Mesothelial cell of epicardium (in vitro differentiated cells): ENCODE measurements around the gene EIF4G3. TPM values are rescaled to one million over a fixed set of nuclear protein-coding genes. Genes with fewer than 3 reads are reported as not detected.
"Not testable (repeated sequence)": the region's sequence is repeated elsewhere in the genome, so short reads cannot be mapped to it uniquely, and the experiment has no call there.

Source experiments
- DNase-seq, 2 experiments: peaks; one replicate each; pipeline ENCODE4 v3.0.0; 2021; ENCODE audit warnings: low spot score in 2 of 2; ENCODE audit not compliant: unreplicated experiment in 2 of 2
- H3K27ac Mint-ChIP-seq: 2 replicates; pipeline ENCODE4 v1.8.0; 2021; ENCODE audit warnings: mixed read lengths
- H3K27me3 Mint-ChIP-seq: 2 replicates; pipeline ENCODE4 v1.8.0; 2021; ENCODE audit warnings: low read depth, mixed read lengths
- H3K36me3 Mint-ChIP-seq: 2 replicates; pipeline ENCODE4 v1.8.0; 2021; ENCODE audit warnings: mixed read lengths
- H3K4me1 Mint-ChIP-seq: 2 replicates; pipeline ENCODE4 v1.8.0; 2021; ENCODE audit warnings: mixed read lengths
- H3K4me3 Mint-ChIP-seq: 2 replicates; pipeline ENCODE4 v1.8.0; 2021; ENCODE audit warnings: mild to moderate bottlenecking, moderate library complexity, mixed read lengths
- H3K9me3 Mint-ChIP-seq: 2 replicates; pipeline ENCODE4 v1.8.0; 2021; ENCODE audit warnings: mixed read lengths
- total RNA-seq: library from RNA; stranded (reverse); gene quantifications from 3 replicates; pipeline ENCODE4 v1.2.1, GENCODE V29; 2021
- TF ChIP-seq, protein P1 (sequence below): fragments of 200-600 bp; sonication (generic); IDR thresholded peaks from one replicate; pipeline ENCODE4 v1.5.0; 2021; ENCODE audit warnings: antibody characterized with exemption; ENCODE audit not compliant: unreplicated experiment

Gene EIF4G3
- total RNA-seq, 1 donor from 2014 or later: 106 TPM

GRCh38 chr1:21024918-21025317 is 151.8 kb downstream of the EIF4G3 start:
- TF ChIP-seq, protein P1, sequence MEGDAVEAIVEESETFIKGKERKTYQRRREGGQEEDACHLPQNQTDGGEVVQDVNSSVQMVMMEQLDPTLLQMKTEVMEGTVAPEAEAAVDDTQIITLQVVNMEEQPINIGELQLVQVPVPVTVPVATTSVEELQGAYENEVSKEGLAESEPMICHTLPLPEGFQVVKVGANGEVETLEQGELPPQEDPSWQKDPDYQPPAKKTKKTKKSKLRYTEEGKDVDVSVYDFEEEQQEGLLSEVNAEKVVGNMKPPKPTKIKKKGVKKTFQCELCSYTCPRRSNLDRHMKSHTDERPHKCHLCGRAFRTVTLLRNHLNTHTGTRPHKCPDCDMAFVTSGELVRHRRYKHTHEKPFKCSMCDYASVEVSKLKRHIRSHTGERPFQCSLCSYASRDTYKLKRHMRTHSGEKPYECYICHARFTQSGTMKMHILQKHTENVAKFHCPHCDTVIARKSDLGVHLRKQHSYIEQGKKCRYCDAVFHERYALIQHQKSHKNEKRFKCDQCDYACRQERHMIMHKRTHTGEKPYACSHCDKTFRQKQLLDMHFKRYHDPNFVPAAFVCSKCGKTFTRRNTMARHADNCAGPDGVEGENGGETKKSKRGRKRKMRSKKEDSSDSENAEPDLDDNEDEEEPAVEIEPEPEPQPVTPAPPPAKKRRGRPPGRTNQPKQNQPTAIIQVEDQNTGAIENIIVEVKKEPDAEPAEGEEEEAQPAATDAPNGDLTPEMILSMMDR: no peak
- Mint-ChIP-seq H3K27ac (peak overlapping the region; percentile 54), H3K36me3 (peaks cover 17% of the 10 kb centered on the region), H3K27me3 (no peaks in the 10 kb centered on the region), H3K9me3 (peaks cover 4% of the 10 kb centered on the region), H3K4me1 (peaks cover 28% of the 10 kb centered on the region), H3K4me3 (no peak overlapping the region)
- no peak for DNase-seq

- not testable (repeated sequence) for H3K4me3 Mint-ChIP-seq, H3K27me3 Mint-ChIP-seq, H3K9me3 Mint-ChIP-seq, DNase-seq, H3K27ac Mint-ChIP-seq
- Mint-ChIP-seq H3K4me1 (peaks cover 28% of the 10 kb centered on the region), H3K36me3 (peaks cover 16% of the 10 kb centered on the region)
Measured at GRCh38 chr1:21024136-21024896, 152.4 kb downstream of the EIF4G3 start.

DNA sequence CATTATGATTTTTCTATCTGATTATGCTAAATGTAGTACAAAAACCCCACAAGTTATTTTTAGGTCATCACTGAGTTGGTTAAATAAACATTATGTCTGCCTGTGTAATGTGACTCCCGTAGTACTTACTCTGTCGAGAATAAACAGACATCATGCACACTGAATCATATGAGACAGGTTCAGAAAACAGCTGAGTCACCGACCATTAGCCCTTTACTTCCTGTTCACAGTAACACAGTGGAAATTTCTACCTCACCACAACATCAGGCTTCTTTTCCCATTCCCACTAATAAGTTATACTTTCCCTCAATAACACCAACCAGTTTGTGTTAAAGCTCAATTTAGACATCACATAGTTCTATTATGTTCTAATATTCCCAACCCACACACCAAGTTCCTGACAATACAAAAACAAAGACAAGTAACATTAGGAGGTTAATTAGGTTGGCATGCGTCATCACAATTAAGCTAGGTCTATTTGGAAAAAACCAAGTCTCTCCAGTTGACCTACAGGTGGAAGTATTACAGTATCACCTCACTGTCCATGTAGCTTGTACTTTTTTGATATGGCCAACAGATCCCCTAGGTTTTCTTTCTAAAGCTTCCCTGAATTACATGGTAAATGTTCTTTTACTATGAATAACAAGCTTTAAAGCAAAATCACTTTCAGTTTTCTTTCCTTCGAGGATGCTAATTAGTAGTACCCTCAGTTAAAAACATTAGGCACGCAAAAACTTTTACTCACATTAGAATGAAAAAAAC is 154.2 kb downstream of the EIF4G3 start:
- no peak overlapping the region for H3K4me3 Mint-ChIP-seq
- peaks cover 24% of the 10 kb centered on the region for H3K4me1 Mint-ChIP-seq
- H3K9me3 Mint-ChIP-seq: peaks cover 4% of the 10 kb centered on the region

DNA sequence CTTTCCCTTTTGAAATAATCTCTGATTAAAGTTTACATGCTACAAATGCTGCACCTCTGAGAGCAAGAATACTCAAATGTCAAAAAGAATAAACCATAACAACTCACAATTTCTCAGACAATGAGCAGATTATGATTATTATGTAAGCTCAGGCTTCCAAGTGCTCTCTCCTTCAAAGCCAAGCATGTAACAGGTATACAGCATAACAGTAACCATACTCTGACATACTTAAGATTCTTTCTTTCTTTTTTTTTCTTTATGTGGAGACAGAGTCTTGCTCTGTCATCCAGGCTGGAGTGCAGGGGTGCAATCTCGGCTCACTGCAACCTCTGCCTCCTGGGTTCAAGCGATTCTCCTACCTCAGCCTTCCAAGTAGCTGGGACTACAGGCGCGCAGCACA is 155.4 kb downstream of the EIF4G3 start:
- Mint-ChIP-seq H3K9me3 (peaks cover 3% of the 10 kb centered on the region), H3K27me3 (no peaks in the 10 kb centered on the region), H3K36me3 (peaks cover 16% of the 10 kb centered on the region), H3K4me3 (no peak overlapping the region), H3K27ac (peak overlapping the region; percentile 93), H3K4me1 (peaks cover 24% of the 10 kb centered on the region)
- no peak for DNase-seq
- TF ChIP-seq, protein P1: no peak

More for the DNA sequence above, 154.2 kb downstream of the EIF4G3 start:
- peaks cover 16% of the 10 kb centered on the region for H3K36me3 Mint-ChIP-seq
- H3K27me3 Mint-ChIP-seq: no peaks in the 10 kb centered on the region
- no peak for DNase-seq
- TF ChIP-seq, protein P1: no peak
- peak overlapping the region; percentile 95 for H3K27ac Mint-ChIP-seq

DNA sequence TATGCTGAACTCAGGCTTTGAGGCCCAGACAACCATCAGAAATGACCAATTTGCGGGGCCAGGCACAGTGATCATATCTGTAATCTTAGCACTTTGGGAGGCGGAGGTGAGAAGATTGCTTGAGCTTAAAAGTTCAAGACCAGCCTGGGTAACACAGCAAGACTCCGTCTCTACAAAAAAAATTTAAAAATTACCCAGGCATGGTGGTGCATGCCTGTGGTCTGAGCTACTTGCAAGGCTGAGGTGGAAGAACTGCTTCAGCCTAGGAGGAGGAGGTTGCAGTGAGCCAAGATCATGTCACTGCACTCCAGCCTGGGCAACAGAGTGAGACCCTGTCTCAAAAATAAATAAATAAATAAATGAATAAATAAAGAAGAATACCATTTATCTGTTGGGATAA is 156.5 kb downstream of the EIF4G3 start:
- peak overlapping the region; percentile 48 for H3K27ac Mint-ChIP-seq

More for the DNA sequence above, 156.5 kb downstream of the EIF4G3 start:
- Mint-ChIP-seq H3K9me3 (peaks cover 4% of the 10 kb centered on the region), H3K27me3 (no peaks in the 10 kb centered on the region), H3K36me3 (peaks cover 13% of the 10 kb centered on the region), H3K4me1 (peaks cover 22% of the 10 kb centered on the region), H3K4me3 (no peak overlapping the region)
- no peak for DNase-seq
- TF ChIP-seq, protein P1: no peak
